Measurements from ENCODE around the gene NHERF2.

NHERF2 gene

GRCh38 chr16:1991588-1991947 lies 35.1 kb upstream of the NHERF2 start:
- TF ChIP-seq CTCF (conservative IDR thresholded peaks at IDR 0.05; ENCODE audit: low read depth, low read length) = no peak
- DNase-seq (ENCODE audit: low read depth) = no peak
- H3K4me3 ChIP-seq (ENCODE audit: low read length) = no peak overlapping the region

GRCh38 chr16:1991948-1992703 lies 34.6 kb upstream of the NHERF2 start:
- DNase-seq (ENCODE audit: low read depth) = peak; percentile 52
- no peak overlapping the region for H3K4me3 ChIP-seq (ENCODE audit: low read length)
- TF ChIP-seq CTCF (conservative IDR thresholded peaks at IDR 0.05; ENCODE audit: low read depth, low read length) = no peak

GRCh38 chr16:1992704-1993317 lies 33.9 kb upstream of the NHERF2 start:
- H3K4me3 ChIP-seq (ENCODE audit: low read length) = no peak overlapping the region
- DNase-seq (ENCODE audit: low read depth) = no peak
- no peak for TF ChIP-seq CTCF (conservative IDR thresholded peaks at IDR 0.05; ENCODE audit: low read depth, low read length)

- TF ChIP-seq CTCF (conservative IDR thresholded peaks at IDR 0.05; ENCODE audit: low read depth, low read length) = no peak
- no peak for DNase-seq (ENCODE audit: low read depth)
- H3K4me3 ChIP-seq (ENCODE audit: low read length) = no peak overlapping the region
Measured at GRCh38 chr16:1993731-1994131, 33.0 kb upstream of the NHERF2 start.

GRCh38 chr16:1997494-1998359 lies 29.0 kb upstream of the NHERF2 start:
- no peak overlapping the region for H3K4me3 ChIP-seq (ENCODE audit: low read length)
- DNase-seq (ENCODE audit: low read depth) = no peak
- TF ChIP-seq CTCF (conservative IDR thresholded peaks at IDR 0.05; ENCODE audit: low read depth, low read length) = no peak

GRCh38 chr16:1998360-1998835 lies 28.3 kb upstream of the NHERF2 start:
- H3K4me3 ChIP-seq (ENCODE audit: low read length) = no peak overlapping the region
- TF ChIP-seq CTCF (conservative IDR thresholded peaks at IDR 0.05; ENCODE audit: low read depth, low read length) = no peak
- no peak for DNase-seq (ENCODE audit: low read depth)
